ENCODE data around the gene BMAL2. TPM values are rescaled to one million over a fixed set of nuclear protein-coding genes. Genes with fewer than 3 reads are reported as not detected.

The BMAL2 gene
- total and polyA plus RNA-seq, 2 donors = 2.7 to 9.3 TPM

GRCh38 chr12:27347779-27348178, 15.1 kb downstream of the BMAL2 start:
- 66% methylated on average over 2 of the region's 2 CpGs for WGBS
- no peaks in the 10 kb centered on the region for H3K36me3 ChIP-seq (ENCODE audit: insufficient read depth)
- H3K4me3 ChIP-seq (ENCODE audit: low read depth, low read length) = no peak overlapping the region
- H3K4me1 ChIP-seq (ENCODE audit: insufficient read depth) = no peaks in the 10 kb centered on the region
- no peak for DNase-seq (ENCODE audit: extremely low spot score)
- no peak overlapping the region for H3K27ac ChIP-seq (ENCODE audit: low read depth)

GRCh38 chr12:27351476-27351875, 18.8 kb downstream of the BMAL2 start:
- H3K27ac ChIP-seq (ENCODE audit: low read depth) = no peak overlapping the region
- H3K36me3 ChIP-seq (ENCODE audit: insufficient read depth) = no peaks in the 10 kb centered on the region
- no peak overlapping the region for H3K4me3 ChIP-seq (ENCODE audit: low read depth, low read length)
- H3K4me1 ChIP-seq (ENCODE audit: insufficient read depth) = no peaks in the 10 kb centered on the region
- DNase-seq (ENCODE audit: extremely low spot score) = no peak
- 98% methylated on average over 7 of the region's 7 CpGs for WGBS

- 86% methylated on average over 2 of the region's 2 CpGs for WGBS
- Histone ChIP-seq H3K27ac (ENCODE audit: low read depth) (no peak overlapping the region), H3K36me3 (ENCODE audit: insufficient read depth) (no peaks in the 10 kb centered on the region), H3K4me3 (ENCODE audit: low read depth, low read length) (no peak overlapping the region), H3K4me1 (ENCODE audit: insufficient read depth) (no peaks in the 10 kb centered on the region)
- DNase-seq (ENCODE audit: extremely low spot score) = no peak
Measured at GRCh38 chr12:27355486-27355885, 22.9 kb downstream of the BMAL2 start.

- no peak for DNase-seq (ENCODE audit: extremely low spot score)
- Histone ChIP-seq H3K4me1 (ENCODE audit: insufficient read depth) (no peaks in the 10 kb centered on the region), H3K27ac (ENCODE audit: low read depth) (no peak overlapping the region), H3K4me3 (ENCODE audit: low read depth, low read length) (no peak overlapping the region), H3K36me3 (ENCODE audit: insufficient read depth) (no peaks in the 10 kb centered on the region)
- 33% methylated on average over 1 of the region's 1 CpG for WGBS
Measured at GRCh38 chr12:27355979-27356378, 23.3 kb downstream of the BMAL2 start.

- Histone ChIP-seq H3K4me1 (ENCODE audit: insufficient read depth) (no peaks in the 10 kb centered on the region), H3K36me3 (ENCODE audit: insufficient read depth) (no peaks in the 10 kb centered on the region), H3K27ac (ENCODE audit: low read depth) (no peak overlapping the region), H3K4me3 (ENCODE audit: low read depth, low read length) (no peak overlapping the region)
- no peak for DNase-seq (ENCODE audit: extremely low spot score)
- 58% methylated on average over 3 of the region's 3 CpGs for WGBS
Measured at GRCh38 chr12:27359578-27360340, 27.1 kb downstream of the BMAL2 start.

GRCh38 chr12:27361372-27361771, 28.7 kb downstream of the BMAL2 start:
- H3K4me3 ChIP-seq (ENCODE audit: low read depth, low read length) = no peak overlapping the region
- H3K27ac ChIP-seq (ENCODE audit: low read depth) = no peak overlapping the region
- no peaks in the 10 kb centered on the region for H3K4me1 ChIP-seq (ENCODE audit: insufficient read depth)
- DNase-seq (ENCODE audit: extremely low spot score) = no peak
- no peaks in the 10 kb centered on the region for H3K36me3 ChIP-seq (ENCODE audit: insufficient read depth)
- 93% methylated on average over 2 of the region's 2 CpGs for WGBS

- WGBS = 95% methylated on average over 3 of the region's 3 CpGs
- Histone ChIP-seq H3K4me1 (ENCODE audit: insufficient read depth) (no peaks in the 10 kb centered on the region), H3K4me3 (ENCODE audit: low read depth, low read length) (no peak overlapping the region), H3K27ac (ENCODE audit: low read depth) (no peak overlapping the region), H3K36me3 (ENCODE audit: insufficient read depth) (no peaks in the 10 kb centered on the region)
- no peak for DNase-seq (ENCODE audit: extremely low spot score)
Measured at GRCh38 chr12:27366621-27367020, 34.0 kb downstream of the BMAL2 start.

- H3K27ac ChIP-seq (ENCODE audit: low read depth) = no peak overlapping the region
- no peaks in the 10 kb centered on the region for H3K36me3 ChIP-seq (ENCODE audit: insufficient read depth)
- H3K4me1 ChIP-seq (ENCODE audit: insufficient read depth) = no peaks in the 10 kb centered on the region
- no peak overlapping the region for H3K4me3 ChIP-seq (ENCODE audit: low read depth, low read length)
- 87% methylated on average over 6 of the region's 6 CpGs for WGBS
- no peak for DNase-seq (ENCODE audit: extremely low spot score)
Measured at GRCh38 chr12:27367078-27367477, 34.4 kb downstream of the BMAL2 start.

- no peak overlapping the region for H3K27ac ChIP-seq (ENCODE audit: low read depth)
- no peaks in the 10 kb centered on the region for H3K4me1 ChIP-seq (ENCODE audit: insufficient read depth)
- no peak for DNase-seq (ENCODE audit: extremely low spot score)
- H3K4me3 ChIP-seq (ENCODE audit: low read depth, low read length) = no peak overlapping the region
- 71% methylated on average over 9 of the region's 9 CpGs for WGBS
- H3K36me3 ChIP-seq (ENCODE audit: insufficient read depth) = no peaks in the 10 kb centered on the region
Measured at GRCh38 chr12:27382171-27382795, 49.6 kb downstream of the BMAL2 start.

Other genes with a start within 250 kb of the BMAL2 start
- 77.1 TPM for gene STK38L, start 88.5 kb upstream of the BMAL2 start, total RNA-seq
- gene STK38L, start 88.5 kb upstream of the BMAL2 start, polyA plus RNA-seq = 19.1 TPM
- not detected for gene SMCO2, start 113.9 kb downstream of the BMAL2 start, total RNA-seq
- gene SMCO2, start 113.9 kb downstream of the BMAL2 start, polyA plus RNA-seq = 0.10 TPM
- 119 TPM for gene PPFIBP1, start 191.4 kb downstream of the BMAL2 start, total RNA-seq
- gene PPFIBP1, start 191.4 kb downstream of the BMAL2 start, polyA plus RNA-seq = 38.4 TPM